A673 (cell line): ENCODE results near the gene FASN.

ENCODE experiments used
- EZH2 ChIP-seq: fragments of 200-600 bp; sonication (generic); IDR thresholded peaks from 2 replicates; pipeline ENCODE4 v1.6.1; 2017; ENCODE audit warnings: borderline replicate concordance, low read depth, mild to moderate bottlenecking, mixed read lengths, antibody characterized with exemption, low read length; ENCODE audit not compliant: poor library complexity, severe bottlenecking
- TF ChIP-seq, protein P1 (sequence below): fragments of 300-800, 200-600 bp; sonication (generic); conservative IDR thresholded peaks from 2 replicates; pipeline ENCODE4 v1.5.1; 2017; ENCODE audit warnings: low read depth, mild to moderate bottlenecking, antibody characterized with exemption, low read length, moderate library complexity, mixed read lengths

DNA sequence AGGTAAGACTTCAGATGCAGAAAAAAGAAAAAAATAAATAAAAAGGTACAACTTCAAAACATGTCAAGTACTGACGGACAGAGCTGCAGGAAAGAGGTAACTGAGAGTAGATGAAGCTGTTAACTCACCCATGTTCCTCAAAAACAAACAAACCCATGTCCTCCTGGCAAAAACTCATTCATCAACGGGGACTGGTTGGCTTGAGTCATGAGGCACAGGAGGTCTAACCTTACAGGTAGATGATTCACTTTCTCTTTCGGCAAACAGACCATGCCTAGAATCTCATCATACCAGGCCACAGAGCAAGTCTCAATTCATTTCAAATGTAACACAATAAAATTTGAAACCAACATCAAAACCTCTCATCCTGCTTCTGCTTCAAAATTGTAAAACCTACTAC, 12.3 kb upstream of the FASN start:
- TF ChIP-seq, protein P1, sequence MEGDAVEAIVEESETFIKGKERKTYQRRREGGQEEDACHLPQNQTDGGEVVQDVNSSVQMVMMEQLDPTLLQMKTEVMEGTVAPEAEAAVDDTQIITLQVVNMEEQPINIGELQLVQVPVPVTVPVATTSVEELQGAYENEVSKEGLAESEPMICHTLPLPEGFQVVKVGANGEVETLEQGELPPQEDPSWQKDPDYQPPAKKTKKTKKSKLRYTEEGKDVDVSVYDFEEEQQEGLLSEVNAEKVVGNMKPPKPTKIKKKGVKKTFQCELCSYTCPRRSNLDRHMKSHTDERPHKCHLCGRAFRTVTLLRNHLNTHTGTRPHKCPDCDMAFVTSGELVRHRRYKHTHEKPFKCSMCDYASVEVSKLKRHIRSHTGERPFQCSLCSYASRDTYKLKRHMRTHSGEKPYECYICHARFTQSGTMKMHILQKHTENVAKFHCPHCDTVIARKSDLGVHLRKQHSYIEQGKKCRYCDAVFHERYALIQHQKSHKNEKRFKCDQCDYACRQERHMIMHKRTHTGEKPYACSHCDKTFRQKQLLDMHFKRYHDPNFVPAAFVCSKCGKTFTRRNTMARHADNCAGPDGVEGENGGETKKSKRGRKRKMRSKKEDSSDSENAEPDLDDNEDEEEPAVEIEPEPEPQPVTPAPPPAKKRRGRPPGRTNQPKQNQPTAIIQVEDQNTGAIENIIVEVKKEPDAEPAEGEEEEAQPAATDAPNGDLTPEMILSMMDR = no peak
- no peak for TF ChIP-seq EZH2
